MCF 10A (cell line): ENCODE data around the gene OPRL1. TPM values are rescaled to one million over a fixed set of nuclear protein-coding genes. Genes with fewer than 3 reads are reported as not detected.

ENCODE experiments used
- BruUV-seq: library from RNA; stranded (reverse); fragments of 400-500 nt; replicated peaks from 2 replicates; lab custom pipeline; 2021; lab: Mats Ljungman, UMichigan
- CTCF ChIA-PET: fragments of 300-600 bp; sonication (Branson Sonifier 250); formaldehyde crosslinking; extraction: SDS; loops from one replicate; lab custom pipeline; 2021; ENCODE audit warnings: antibody characterized with exemption, inconsistent platforms; lab: Yijun Ruan, JAX
- POLR2A ChIA-PET: fragments of 300-600, 350-650 bp; sonication (Branson Sonifier 250); formaldehyde crosslinking; extraction: SDS; loops from one replicate; lab custom pipeline; 2020; ENCODE audit warnings: antibody characterized with exemption, inconsistent platforms; lab: Yijun Ruan, JAX
- DNase-seq: peaks from one replicate; pipeline ENCODE4 v3.0.0-alpha.2; 2018; ENCODE audit not compliant: unreplicated experiment
- H3K27ac Mint-ChIP-seq: one replicate; pipeline ENCODE4 v1.8.0; 2022; ENCODE audit warnings: mild to moderate bottlenecking, low read depth, mixed read lengths; ENCODE audit not compliant: unreplicated experiment
- H3K27me3 Mint-ChIP-seq: one replicate; pipeline ENCODE4 v1.8.0; 2022; ENCODE audit warnings: mixed read lengths; ENCODE audit not compliant: insufficient read depth, unreplicated experiment
- H3K36me3 Mint-ChIP-seq: one replicate; pipeline ENCODE4 v1.8.0; 2022; ENCODE audit warnings: mild to moderate bottlenecking, moderate library complexity, mixed read lengths; ENCODE audit not compliant: insufficient read depth, unreplicated experiment
- H3K4me1 Mint-ChIP-seq: one replicate; pipeline ENCODE4 v1.8.0; 2022; ENCODE audit warnings: mixed read lengths; ENCODE audit not compliant: insufficient read depth, unreplicated experiment
- H3K4me3 Mint-ChIP-seq: one replicate; pipeline ENCODE4 v1.8.0; 2022; ENCODE audit warnings: mild to moderate bottlenecking, moderate library complexity, mixed read lengths; ENCODE audit not compliant: unreplicated experiment
- H3K9me3 Mint-ChIP-seq: one replicate; pipeline ENCODE4 v1.8.0; 2022; ENCODE audit warnings: mixed read lengths; ENCODE audit not compliant: unreplicated experiment
- CTCF ChIP-seq: fragments of 200-600 bp; IDR thresholded peaks from one replicate; pipeline ENCODE4 v1.8.0; 2022; ENCODE audit warnings: antibody characterized with exemption, mild to moderate bottlenecking; ENCODE audit not compliant: unreplicated experiment
- intact Hi-C: fragments of 100-400 bp; cut with micrococcal nuclease; formaldehyde crosslinking; loops from 2 replicates; pipeline ENCODE4 v1.14.1; 2022
- total RNA-seq: library from RNA; stranded (reverse); gene quantifications from 2 replicates; pipeline ENCODE4 v1.2.3, GENCODE V29; 2022

OPRL1 gene
- total RNA-seq, 1 experiment from 2014 or later: 0.12 TPM

- Mint-ChIP-seq H3K27ac (no peak within 1 kb of the TSS), H3K9me3 (no peaks in the 10 kb centered on the region)
Observed at GRCh38 chr20:64106981-64107735, 27.3 kb downstream of the OPRL1 start, which contains the start of gene NPBWR2. Gene NPBWR2 (minus strand): TSS chr20:64107565. CDS start chr20:64106831, 734 bp downstream.

GRCh38 chr20:64107736-64108457 lies 28.0 kb downstream of the OPRL1 start:
- Mint-ChIP-seq H3K4me1 (no peaks in the 10 kb centered on the region), H3K27me3 (peaks cover 36% of the 10 kb centered on the region), H3K36me3 (peaks cover 5% of the 10 kb centered on the region), H3K9me3 (no peaks in the 10 kb centered on the region), H3K27ac (no peak overlapping the region), H3K4me3 (no peak overlapping the region)
- ChIA-PET CTCF (interaction anchor here (1.1 kb wide), 1 partner anchor 13 kb away, joined by 3 read pairs; no protein-coding TSS in a partner anchor), POLR2A (no interaction called here)
- intact Hi-C loops: no loop called here
- no peak for TF ChIP-seq CTCF
- BruUV-seq: no TSS peak
- DNase-seq: no peak

More at GRCh38 chr20:64106981-64107735, 27.3 kb downstream of the OPRL1 start, which contains the start of gene NPBWR2:
- intact Hi-C loops: no loop called here
- BruUV-seq: no TSS peak
- TF ChIP-seq CTCF: no peak
- Mint-ChIP-seq H3K4me3 (no peak within 1 kb of the TSS), H3K27me3 (peaks cover 42% of the 10 kb centered on the region), H3K4me1 (no peaks in the 10 kb centered on the region), H3K36me3 (peaks cover 5% of the 10 kb centered on the region)
- no peak for DNase-seq
- ChIA-PET CTCF (interaction anchor here (1.1 kb wide), 1 partner anchor 14 kb away, joined by 3 read pairs; no protein-coding TSS in a partner anchor), POLR2A (no interaction called here)

GRCh38 chr20:64108731-64109681 lies 29.1 kb downstream of the OPRL1 start:
- Mint-ChIP-seq H3K27ac (no peak overlapping the region), H3K27me3 (peaks cover 25% of the 10 kb centered on the region), H3K4me1 (no peaks in the 10 kb centered on the region), H3K36me3 (peaks cover 5% of the 10 kb centered on the region), H3K9me3 (no peaks in the 10 kb centered on the region), H3K4me3 (no peak overlapping the region)
- POLR2A ChIA-PET: interaction anchor here (0.5 to 0.6 kb wide), 2 partner anchors 33 to 149 kb away, joined by 3 to 4 read pairs; no protein-coding TSS in a partner anchor
- no peak for TF ChIP-seq CTCF
- BruUV-seq: no TSS peak
- intact Hi-C loops: no loop called here
- no peak for DNase-seq
- CTCF ChIA-PET: interaction anchor here (1.1 to 4.8 kb wide), 2 partner anchors 12 to 70 kb away, joined by 3 to 27 read pairs; no protein-coding TSS in a partner anchor
